C1 segment of cervical spinal cord (tissue), 14 donors: ENCODE results near the gene PALD1.
A peak's percentile ranks its signal among the peaks of the same experiment; 100 is the strongest.

Source experiments
- DNase-seq, 14 donors: peaks; one replicate each; lab custom pipeline; 2025; lab: John Stamatoyannopoulos, UW

Gene PALD1

DNA sequence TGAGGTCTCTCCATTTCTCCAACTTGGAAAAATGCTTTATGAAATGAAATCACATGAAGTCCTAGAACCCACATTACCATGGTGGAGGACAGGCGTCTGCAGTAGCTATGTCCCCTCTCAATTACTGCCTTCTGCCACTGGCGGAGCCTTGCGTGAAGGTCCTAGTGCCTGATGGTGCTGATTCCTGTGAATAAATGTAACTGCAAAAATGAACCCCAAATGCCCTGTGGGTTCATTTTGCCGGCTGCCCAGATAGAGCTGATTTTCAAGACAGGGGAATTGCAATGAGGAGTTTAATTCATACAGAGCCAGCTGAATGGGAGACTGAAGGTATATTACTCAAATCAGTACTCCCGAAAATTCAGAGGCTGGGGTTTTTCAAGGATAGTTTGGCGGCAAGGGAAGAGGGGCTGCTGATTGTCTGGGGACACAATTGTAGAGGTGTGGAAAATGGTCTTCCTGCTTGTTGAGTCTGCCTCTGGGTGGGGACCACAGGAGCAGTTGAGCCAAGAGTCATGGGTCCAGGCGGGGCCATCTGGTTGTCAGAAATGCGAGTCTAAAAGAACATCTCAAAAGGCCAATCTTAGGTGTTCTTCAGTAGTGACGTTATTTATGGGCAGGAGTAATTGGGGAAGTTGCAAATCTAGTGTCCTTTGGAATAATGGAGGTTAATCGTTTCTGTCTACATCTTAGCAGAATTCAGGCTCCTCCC lies 110.4 kb downstream of the PALD1 start:
- DNase-seq: no peak

DNA sequence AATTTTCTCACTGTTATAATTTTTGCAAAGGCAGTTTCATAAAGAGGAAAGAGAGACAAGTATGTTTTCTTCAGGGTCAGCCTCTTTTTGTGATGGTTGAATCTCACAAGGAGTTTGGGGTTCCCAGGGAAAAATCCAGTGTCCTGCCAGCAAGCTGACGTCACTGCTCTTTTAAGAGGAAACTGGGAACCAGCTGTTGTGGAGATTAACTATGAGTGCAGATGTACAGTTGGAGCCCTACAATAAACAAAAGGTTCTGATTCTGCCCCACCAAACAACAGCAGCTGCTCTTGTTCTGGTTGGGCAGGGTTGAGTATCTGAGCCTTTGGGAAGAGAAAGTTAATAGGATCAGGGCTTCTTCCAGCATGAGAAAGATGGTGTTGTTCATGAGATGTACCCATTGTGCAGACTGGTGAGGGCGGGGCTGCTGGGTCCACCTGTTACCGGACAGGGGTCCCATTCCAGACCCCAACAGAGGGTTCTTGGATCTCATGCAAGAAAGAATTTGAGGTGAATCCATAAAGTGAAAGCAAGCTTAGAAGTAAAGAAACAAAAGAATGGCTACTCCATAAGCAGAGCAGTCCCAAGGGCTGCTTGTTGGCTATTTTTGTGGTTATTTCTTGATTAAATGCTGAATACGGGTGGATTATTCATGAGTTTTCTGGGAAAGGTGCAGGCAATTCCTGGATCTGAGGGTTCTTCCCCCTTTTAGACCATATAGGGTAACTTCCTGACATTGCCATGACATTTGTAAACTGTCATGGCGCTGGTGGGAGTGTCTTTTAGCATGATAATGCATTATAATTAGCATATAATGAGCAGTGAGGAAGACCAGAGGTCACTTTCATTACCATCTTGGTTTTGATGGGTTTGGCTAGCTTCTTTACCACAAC lies 111.4 kb downstream of the PALD1 start:
- DNase-seq: peak in 1 of 14 donors; percentile 11

DNA sequence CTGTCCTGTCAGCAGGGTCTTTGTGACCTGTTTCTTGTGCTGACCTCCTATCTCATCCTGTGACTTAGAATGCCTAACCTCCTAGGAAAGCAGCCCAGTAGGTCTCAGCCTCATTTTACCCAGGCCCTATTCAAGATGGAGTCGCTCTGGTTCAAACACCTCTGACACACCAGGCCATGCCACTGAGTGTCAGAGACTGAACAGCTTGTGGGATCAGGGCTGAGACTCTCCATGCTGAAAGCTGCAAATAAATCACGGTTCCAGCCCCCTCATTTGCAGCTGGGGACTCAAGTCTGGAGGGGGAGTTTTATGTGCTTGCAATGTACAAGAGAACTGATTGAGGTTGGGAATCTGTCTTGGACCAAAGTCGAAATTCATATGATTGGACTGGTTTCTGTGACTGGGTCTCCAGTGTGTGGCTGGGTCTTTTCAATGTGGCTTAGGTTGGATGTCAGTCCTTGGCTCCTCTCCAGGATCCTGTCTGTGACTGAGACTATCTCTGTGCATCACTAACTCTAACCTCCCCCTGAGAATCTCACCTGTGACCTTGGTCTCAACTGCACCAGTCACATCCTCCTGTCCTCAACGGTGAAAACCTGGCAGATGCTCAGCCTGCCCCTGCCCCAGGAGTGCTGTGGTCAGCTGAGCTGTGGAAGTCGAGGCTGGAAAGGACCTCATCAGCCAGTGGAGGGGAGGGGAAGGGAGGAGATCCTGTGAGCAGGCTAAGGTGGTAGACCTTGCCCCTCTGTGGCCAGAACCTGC lies 112.3 kb downstream of the PALD1 start:
- no peak for DNase-seq

DNA sequence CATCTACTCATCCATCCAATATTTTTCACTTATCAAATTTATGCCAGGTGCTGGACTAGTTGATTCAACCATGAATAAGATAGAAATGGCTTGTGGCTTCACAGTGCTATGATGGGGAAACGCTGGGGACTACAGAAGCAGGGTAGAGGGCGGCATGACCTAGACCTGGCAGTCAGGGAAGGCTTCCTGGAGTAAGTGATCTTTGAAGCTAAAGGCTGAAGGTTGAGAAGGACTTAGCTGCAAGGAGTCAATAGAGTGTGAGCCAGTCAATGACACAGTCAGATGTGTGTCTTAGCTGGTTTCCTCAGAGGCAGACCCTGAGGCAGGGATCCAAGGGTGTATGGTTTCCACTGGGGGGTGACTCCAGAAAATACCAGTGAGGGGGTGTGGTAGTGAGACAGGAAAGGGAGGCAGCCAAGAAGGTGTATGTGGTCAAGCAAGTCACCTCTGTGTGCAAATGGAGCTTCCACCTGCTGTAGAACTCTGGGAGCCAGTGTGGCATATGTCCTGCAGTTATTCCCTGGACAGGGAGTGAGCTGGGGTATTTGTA lies 113.7 kb downstream of the PALD1 start:
- no peak for DNase-seq

DNA sequence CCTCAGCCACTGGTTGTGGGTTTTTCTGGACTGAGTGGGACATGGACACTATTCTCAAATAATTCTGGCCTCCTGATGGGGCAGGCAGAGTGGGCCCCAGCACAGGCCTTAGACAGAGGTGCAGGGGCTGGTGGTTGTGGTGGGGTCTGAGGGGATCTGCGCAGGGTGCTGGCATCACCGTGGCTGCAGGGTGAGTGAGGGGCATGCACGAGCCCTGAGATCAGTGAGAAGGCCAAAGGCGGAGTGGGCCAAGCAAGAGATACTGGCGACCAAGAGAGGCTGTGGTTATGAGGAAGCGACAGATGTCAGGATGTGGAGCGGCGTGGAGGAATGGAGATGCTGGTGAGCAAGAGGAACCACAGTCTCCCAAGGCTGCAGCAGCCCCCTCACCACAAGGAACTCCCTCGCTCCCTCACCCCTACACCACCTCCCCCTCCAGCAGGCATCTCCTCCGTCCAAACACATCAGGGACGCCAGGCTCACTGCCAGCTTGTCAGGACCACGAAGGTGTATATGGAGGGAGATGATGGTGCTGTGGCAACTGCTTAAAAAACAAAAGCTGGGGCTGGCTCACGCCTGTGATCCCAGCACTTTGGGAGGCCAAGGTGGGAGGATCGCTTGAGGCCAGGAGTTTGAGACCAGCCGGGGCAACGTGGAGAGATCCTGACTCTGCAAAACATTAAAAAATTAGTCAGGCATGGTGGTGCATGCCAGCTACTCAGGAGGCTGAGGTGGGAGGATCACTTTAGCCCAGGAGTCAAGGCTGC lies 114.4 kb downstream of the PALD1 start:
- DNase-seq: no peak

DNA sequence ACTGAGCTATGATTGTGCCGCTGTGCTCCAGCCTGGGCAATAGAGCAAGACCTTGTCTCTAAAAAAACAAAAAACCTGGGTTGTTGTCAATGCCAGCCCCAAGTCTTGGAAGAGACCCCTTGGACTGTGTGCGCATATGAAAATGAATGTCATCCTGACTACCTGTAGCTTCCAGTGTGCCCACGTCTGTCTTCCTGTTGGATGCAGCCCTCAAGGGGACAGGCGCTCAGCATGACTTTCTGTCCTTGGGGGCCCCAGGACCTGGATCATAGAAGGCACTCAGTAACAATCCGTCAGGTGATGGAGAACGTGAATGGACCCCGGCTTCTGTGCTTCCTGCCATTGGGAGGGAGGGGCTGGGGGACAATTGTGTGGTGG lies 114.9 kb downstream of the PALD1 start:
- DNase-seq: no peak

DNA sequence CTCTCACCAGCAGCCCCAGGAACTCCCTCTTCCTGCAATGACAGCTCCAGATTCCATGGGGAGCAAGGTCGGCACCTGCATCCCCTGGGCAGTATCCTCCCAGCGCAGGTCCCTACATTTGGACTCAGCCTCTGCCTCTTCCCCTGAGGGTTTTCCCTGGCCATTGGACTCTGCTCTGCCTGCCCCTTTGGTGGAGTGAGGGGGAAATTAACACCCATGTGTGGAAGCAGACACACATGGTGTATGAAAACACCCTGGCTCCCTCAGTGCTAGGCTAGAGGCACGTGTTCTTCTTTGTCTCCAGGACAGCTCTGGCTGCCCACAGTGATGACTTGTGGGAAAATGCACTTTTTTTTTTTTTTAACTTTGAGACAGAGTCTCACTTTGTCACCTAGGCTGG lies 115.6 kb downstream of the PALD1 start:
- no peak for DNase-seq

DNA sequence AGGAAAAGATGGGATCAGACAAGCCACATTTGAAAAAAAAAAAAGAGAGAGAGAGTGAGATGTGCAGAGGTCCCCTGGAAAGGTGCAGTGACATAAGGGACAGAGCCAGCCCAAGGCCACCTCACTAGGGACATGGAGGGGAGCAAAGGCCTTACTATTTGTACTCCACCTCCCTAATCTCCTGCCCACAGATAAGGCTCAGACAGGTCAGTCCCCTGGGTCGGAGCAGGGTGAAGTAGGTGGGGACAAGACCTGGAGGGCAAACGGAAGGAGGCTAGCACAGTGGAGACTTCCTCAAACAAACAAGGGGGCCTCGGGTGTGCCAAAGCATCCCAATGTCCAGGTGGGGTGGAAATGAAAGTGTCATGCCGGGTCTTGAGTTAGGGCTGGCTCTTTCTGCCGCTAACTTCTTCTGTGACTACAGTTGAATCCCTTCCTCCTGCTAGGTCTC lies 117.0 kb downstream of the PALD1 start:
- DNase-seq: no peak

DNA sequence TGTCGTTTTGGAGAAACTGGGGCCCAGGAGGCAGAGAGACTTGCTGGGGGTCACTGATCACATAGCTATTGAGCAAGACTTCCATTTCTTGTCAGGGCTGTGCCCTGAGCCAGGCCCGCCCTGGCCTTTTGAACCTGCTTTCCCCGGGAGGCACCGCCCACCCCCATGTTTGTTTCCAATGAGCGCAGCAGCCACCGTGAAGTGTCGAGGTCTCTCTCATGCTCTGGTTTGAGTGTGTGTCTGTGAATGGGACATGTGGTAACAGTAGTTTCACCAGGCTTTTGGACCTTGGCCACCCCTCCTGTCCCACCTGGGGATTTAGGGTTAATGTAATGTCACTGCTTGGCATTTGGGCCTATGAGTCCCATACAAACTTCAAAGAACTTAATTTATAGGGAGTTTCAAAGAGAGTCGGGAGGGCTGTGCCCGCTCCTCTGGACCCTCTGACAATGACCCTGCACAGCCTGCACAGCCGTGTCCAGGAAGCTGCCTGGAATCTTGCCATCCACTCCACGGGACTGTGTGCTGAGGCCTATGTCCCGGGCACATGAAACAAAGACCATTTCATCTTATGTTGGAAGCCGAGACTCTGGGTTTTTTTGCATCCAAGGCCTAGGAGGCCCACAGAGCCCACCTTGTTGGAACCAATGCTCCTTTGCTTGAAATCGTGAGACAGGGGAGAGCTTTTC lies 117.7 kb downstream of the PALD1 start:
- peak in 8 of 14 donors; percentile 19 to 66 (median 30) for DNase-seq

DNA sequence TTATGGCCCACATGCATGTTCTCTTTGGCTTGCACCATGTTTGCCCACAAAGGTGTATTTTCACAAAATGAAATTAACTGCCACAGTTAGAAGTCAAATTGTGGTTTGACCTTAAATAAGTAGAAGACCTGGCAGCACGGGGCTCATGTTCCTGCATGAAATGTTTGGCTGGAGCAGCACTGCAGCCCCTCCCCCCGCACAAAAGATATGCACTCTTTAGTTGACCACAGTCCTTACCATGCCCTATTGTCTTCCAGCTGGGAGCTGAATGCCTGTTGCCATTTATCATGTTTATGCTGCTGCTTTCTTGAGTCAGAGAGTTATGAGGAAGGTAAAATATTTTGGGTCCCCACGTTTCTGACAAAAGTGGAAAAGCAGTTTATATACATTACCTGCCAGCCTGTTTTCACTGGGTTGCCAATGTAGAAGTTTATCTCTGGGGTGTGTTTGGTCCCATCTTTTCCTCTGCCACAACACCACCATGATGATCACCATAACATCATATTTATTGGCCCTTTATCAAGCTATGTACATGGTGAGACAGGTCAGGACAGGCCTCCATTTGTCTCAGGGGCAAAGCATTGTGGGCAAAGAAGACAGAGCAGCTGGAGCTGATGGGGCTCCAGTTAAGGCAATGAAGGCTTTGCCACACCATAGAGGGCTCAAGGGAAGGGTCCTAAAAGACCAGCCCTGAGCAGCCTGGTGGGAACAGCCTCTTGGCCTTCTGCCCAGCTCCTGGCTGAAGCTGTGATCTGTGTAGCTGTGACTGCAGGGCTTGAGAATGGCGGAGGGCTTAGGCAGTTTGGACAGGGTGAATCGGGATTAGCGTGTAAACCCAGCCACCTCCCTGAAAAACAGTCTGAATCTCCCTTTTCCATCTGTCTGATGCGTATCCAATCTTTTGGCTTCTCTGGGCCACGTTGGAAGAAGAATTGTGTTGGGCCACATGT lies 118.6 kb downstream of the PALD1 start:
- no peak for DNase-seq

DNA sequence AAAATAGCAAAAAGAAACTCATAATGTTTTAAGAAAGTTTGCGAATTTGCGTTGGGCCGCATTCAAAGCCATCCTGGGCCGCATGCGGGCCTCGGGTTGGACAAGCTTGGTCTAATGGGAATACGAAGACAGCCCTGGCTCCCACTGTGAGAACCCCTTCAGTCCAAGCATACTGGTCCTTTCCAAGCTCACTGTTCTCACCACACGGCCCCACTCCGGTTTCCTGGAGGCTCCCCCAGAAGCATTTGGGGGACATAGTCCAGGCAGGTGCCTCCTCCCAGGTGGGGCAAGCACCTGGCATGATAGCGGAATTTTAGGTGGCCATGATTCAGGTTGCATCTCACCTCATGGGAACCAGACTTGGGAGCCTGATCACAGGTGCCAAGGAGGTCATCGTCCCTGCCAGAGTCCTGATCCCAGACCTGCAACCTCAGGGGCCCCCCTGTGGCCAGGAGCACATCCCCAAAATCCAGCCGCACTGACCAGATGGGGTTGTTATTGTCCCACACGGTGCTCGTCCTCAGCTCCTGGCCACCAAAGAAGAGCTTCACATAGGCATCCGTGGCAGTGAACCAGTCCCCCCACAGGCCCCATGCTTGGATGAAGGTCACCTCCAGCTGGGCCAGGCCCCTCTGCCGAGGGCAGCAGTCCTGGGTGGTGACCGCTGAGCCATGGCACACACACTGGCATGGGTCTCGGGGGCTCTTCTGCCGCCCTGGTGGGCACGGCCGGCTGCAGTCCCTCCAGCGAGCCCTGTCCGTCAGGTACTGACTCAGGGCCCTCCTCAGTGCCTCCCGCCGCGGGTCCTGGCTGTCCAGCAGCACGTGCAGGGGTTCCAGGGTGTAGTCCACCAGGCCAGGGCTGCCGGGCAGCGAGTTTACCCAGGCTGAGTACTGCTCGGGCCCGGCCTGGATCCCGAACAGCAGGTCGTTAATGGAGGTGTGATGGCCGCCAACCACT lies 119.6 kb downstream of the PALD1 start:
- no peak for DNase-seq

DNA sequence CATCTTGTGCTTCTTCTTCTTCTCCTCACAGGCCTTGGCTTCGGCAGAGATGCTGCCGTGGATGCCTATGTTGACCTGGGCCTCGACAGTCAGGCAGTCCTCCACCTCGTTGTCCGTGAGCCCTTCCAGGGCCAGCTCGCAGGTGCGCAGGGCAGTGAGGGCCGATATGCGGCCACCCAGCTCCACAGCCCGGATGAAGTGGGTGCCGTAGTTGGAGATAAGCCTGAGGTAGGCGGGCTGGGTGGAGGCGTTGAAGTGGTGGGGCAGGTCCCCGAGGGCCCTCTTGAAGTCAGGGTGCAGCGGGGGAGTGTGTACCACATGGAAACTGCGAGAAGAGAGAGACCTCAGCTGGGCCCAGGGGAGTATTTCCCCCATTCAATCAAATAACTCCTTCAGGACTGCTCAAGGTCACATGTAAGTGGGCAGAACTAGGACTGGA lies 120.3 kb downstream of the PALD1 start:
- no peak for DNase-seq

DNA sequence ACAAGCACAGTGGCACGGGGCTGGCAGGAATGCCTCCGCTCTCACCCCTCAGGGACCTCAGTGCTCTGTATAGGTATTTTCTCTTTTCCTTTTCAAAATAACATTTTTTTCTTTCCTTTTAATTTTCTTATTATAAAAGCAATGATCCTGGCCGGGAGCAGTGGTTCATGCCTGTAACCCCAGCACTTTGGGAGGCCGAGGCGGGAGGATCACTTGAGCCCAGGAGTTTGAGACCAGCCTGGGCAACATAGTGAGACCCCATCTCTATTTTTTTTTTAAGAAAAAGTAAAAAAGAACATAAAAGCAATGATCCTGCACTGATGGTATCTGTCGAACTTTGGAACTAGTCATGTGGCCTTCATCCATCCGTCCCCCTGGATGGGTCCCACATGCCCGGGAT lies 120.8 kb downstream of the PALD1 start:
- no peak for DNase-seq

DNA sequence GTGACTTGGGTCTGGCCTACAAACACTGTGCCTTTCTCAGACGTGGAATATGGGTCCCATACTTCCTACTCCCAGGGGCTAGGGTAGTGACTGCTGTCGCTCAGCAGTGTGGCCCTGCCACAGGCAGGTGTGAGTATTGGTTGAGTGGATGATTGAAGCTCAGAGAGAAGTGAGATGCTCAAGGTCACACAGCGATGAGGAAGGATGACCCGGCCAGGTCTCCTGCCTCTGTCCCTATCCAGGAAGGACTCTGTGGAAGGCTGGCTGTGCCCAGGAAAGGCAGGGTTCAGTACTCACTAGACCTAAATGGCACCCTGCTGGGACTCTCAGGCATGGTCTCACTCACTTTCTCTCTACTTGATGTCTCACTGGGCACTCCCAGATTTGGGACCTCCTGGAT lies 121.2 kb downstream of the PALD1 start:
- no peak for DNase-seq

DNA sequence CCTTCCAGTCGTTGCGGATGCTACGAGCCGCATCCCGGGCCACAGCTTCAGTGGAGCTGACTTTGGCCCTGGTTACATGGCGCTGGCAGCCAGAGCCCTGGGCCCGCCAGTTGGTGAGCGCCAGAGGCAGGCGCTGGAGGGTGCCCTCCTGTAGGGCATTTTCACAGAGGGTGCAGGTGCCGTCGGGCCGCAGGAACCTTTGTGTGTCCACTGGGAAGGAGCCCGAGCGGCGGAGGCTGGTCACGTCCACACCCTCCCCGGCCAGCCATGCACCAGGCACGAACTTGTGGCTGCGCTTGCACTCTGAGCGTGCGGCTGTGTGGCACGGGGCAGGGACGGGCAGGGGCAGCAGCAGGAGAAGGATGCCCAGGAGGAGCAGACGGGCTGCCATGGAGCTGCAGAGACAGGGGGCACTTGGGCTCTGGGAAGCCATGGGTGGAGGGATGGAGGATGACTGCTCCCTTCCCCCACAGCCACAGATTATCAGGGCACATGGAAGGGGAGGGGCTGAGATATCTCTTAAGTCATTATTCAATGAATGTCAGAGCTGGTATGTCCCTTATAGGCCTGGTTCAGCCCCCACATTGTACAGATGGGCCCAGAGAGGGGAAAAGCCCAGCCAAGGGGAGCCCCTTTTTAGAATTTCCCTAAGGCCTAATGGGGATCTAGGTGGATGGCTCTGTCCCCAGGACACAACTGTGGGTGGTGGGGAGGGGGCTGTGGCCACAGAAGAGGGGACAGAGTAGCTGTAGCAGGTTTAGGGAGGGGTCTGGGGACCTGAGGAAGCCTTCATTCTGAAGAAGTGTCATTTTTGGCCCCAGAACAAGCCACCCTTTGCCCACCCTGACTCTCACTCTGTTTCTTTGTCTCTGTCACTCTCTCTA lies 122.2 kb downstream of the PALD1 start:
- no peak for DNase-seq

DNA sequence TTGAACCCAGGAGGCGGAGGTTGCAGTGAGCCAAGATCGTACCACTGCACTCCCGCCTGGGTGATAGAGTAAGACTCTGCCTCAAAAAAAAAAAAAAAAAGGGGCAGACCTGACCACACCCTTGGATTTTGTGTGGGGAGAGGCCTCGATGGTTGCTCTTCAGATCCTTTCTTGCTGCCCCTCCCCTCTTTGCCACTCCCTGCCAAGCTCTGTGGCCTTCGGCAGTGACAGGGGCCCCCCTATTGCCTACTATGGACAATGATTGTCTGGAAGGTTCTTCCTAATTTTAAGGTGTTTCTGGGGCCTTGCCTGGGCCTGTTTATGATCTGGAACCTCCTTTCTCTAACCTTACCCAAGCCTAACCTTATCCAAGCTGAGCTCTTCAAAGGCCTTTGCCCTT lies 123.2 kb downstream of the PALD1 start:
- DNase-seq: no peak
